Measurements from ENCODE around the gene MUC5B. TPM values are rescaled to one million over a fixed set of nuclear protein-coding genes. Genes with fewer than 3 reads are reported as not detected.

The MUC5B gene
- total and polyA plus RNA-seq, 2 of the 13 experiments (the other 11 are each of a cell fraction or from before 2014, with no cell fraction given): 0.01 TPM; not detected in 1

- TF ChIP-seq REST (IDR thresholded peaks at IDR 0.05; ENCODE audit: borderline replicate concordance in 1 of 2, low read depth in 1 of 2, low read length in 2 of 2): no peak
- no peak for TF ChIP-seq SMYD3 (CRISPR knock-in tag; IDR thresholded peaks at IDR 0.05)
- peak; percentile 96 for TF ChIP-seq MAX (IDR thresholded peaks at IDR 0.05)
- no peak for TF ChIP-seq IKZF1 (IDR thresholded peaks at IDR 0.05)
- TF ChIP-seq ZSCAN31 (CRISPR knock-in tag; IDR thresholded peaks at IDR 0.05; ENCODE audit: low read depth): peak; percentile 88
- TF ChIP-seq NFIC (IDR thresholded peaks at IDR 0.05; ENCODE audit: low read length): no peak
- 0 out of 2 replicates have a peak, but pooled peaks have one; percentile 67 for TF ChIP-seq ZNF891 (CRISPR knock-in tag; IDR thresholded peaks at IDR 0.05)
- TF ChIP-seq FUBP1 (CRISPR knock-in tag; IDR thresholded peaks at IDR 0.05; ENCODE audit: borderline replicate concordance): no peak
- TF ChIP-seq TRIM22 (IDR thresholded peaks at IDR 0.05): no peak
- no peak for TF ChIP-seq NR2F1 (CRISPR knock-in tag; IDR thresholded peaks at IDR 0.05)
- TF ChIP-seq FOSL2 (CRISPR knock-in tag; IDR thresholded peaks at IDR 0.05): no peak; the same call in 1 of the 2 replicates
- TF ChIP-seq ZFP91 (CRISPR knock-in tag; IDR thresholded peaks at IDR 0.05; ENCODE audit: borderline replicate concordance): peak; percentile 78
- TF ChIP-seq SMAD1 (CRISPR knock-in tag; IDR thresholded peaks at IDR 0.05; ENCODE audit: borderline replicate concordance, low read depth): no peak; the same call in 1 of the 2 replicates
- TF ChIP-seq REXO4 (CRISPR knock-in tag; IDR thresholded peaks at IDR 0.05; ENCODE audit: borderline replicate concordance): 0 out of 2 replicates have a peak, but pooled peaks have one; percentile 42
- no peak for TF ChIP-seq ZKSCAN8 (CRISPR knock-in tag; IDR thresholded peaks at IDR 0.05; ENCODE audit: borderline replicate concordance)
These were observed 86.8 kb downstream of the MUC5B start, which contains the start of gene TOLLIP (continued) for GRCh38 chr11:1309498-1310317.

Measured in HepG2 (cell line).